ENCODE data around the gene TLL1.

The TLL1 gene

GRCh38 chr4:165927366-165927765, 54.3 kb downstream of the TLL1 start:
- H3K27me3 ChIP-seq, result no peaks in the 10 kb centered on the region
- no peaks in the 10 kb centered on the region for H3K36me3 ChIP-seq
- no peak for DNase-seq
- H3K4me3 ChIP-seq (ENCODE audit: low read depth, low read length), result no peak overlapping the region
- H3K4me1 ChIP-seq, result no peaks in the 10 kb centered on the region
- TF ChIP-seq CTCF (IDR thresholded peaks at IDR 0.05; ENCODE audit: low read depth, low read length), result no peak
- H3K9me3 ChIP-seq, result no peaks in the 10 kb centered on the region

- no peaks in the 10 kb centered on the region for H3K4me1 ChIP-seq
- TF ChIP-seq CTCF (IDR thresholded peaks at IDR 0.05; ENCODE audit: low read depth, low read length), result no peak
- no peak for DNase-seq
These were observed 54.8 kb downstream of the TLL1 start for GRCh38 chr4:165927815-165928214.

GRCh38 chr4:165928601-165929000, 55.6 kb downstream of the TLL1 start:
- Histone ChIP-seq H3K4me3 (ENCODE audit: low read depth, low read length) (no peak overlapping the region), H3K4me1 (no peaks in the 10 kb centered on the region), H3K36me3 (no peaks in the 10 kb centered on the region), H3K27me3 (no peaks in the 10 kb centered on the region), H3K9me3 (no peaks in the 10 kb centered on the region)
- TF ChIP-seq CTCF (IDR thresholded peaks at IDR 0.05; ENCODE audit: low read depth, low read length), result no peak
- DNase-seq, result no peak

More at GRCh38 chr4:165927815-165928214, 54.8 kb downstream of the TLL1 start:
- Histone ChIP-seq H3K27me3 (no peaks in the 10 kb centered on the region), H3K9me3 (no peaks in the 10 kb centered on the region), H3K36me3 (no peaks in the 10 kb centered on the region), H3K4me3 (ENCODE audit: low read depth, low read length) (no peak overlapping the region)

- no peak for TF ChIP-seq CTCF (IDR thresholded peaks at IDR 0.05; ENCODE audit: low read depth, low read length)
- Histone ChIP-seq H3K4me1 (no peaks in the 10 kb centered on the region), H3K27me3 (no peaks in the 10 kb centered on the region), H3K36me3 (no peaks in the 10 kb centered on the region), H3K4me3 (ENCODE audit: low read depth, low read length) (no peak overlapping the region), H3K9me3 (no peaks in the 10 kb centered on the region)
- DNase-seq, result no peak
These were observed 56.6 kb downstream of the TLL1 start for GRCh38 chr4:165929662-165930061.

- no peak overlapping the region for H3K4me3 ChIP-seq (ENCODE audit: low read depth, low read length)
- TF ChIP-seq CTCF (IDR thresholded peaks at IDR 0.05; ENCODE audit: low read depth, low read length), result no peak
- no peaks in the 10 kb centered on the region for H3K9me3 ChIP-seq
- no peak for DNase-seq
- H3K27me3 ChIP-seq, result no peaks in the 10 kb centered on the region
- no peaks in the 10 kb centered on the region for H3K36me3 ChIP-seq
- H3K4me1 ChIP-seq, result no peaks in the 10 kb centered on the region
These were observed 58.7 kb downstream of the TLL1 start for GRCh38 chr4:165931741-165932140.

- no peaks in the 10 kb centered on the region for H3K9me3 ChIP-seq
- TF ChIP-seq CTCF (IDR thresholded peaks at IDR 0.05; ENCODE audit: low read depth, low read length), result no peak
- H3K36me3 ChIP-seq, result no peaks in the 10 kb centered on the region
- H3K4me3 ChIP-seq (ENCODE audit: low read depth, low read length), result no peak overlapping the region
- H3K27me3 ChIP-seq, result no peaks in the 10 kb centered on the region; the same call in 1 of the 2 replicates
- no peak for DNase-seq
- no peaks in the 10 kb centered on the region for H3K4me1 ChIP-seq
These were observed 71.9 kb downstream of the TLL1 start for GRCh38 chr4:165944900-165945299.
